ENCODE data around the gene GATB.

The GATB gene

GRCh38 chr4:151694961-151695720, 65.7 kb downstream of the GATB start:
- no peak for DNase-seq

- no peak for DNase-seq
Measured at GRCh38 chr4:151692821-151693673, 67.8 kb downstream of the GATB start.

GRCh38 chr4:151692443-151692782, 68.4 kb downstream of the GATB start:
- no peak for DNase-seq

- DNase-seq = no peak
Measured at GRCh38 chr4:151691639-151692442, 69.0 kb downstream of the GATB start.

GRCh38 chr4:151690876-151691275, 69.9 kb downstream of the GATB start:
- no peak for DNase-seq

- no peak for DNase-seq
Measured at GRCh38 chr4:151690164-151690870, 70.5 kb downstream of the GATB start.

- DNase-seq = no peak
Measured at GRCh38 chr4:151689211-151689991, 71.4 kb downstream of the GATB start.

GRCh38 chr4:151688785-151689043, 72.1 kb downstream of the GATB start:
- DNase-seq = no peak

- DNase-seq = no peak
Measured at GRCh38 chr4:151688003-151688784, 72.6 kb downstream of the GATB start.

- DNase-seq = no peak
Measured at GRCh38 chr4:151687021-151687640, 73.7 kb downstream of the GATB start.

- no peak for DNase-seq
Measured at GRCh38 chr4:151685303-151685702, 75.5 kb downstream of the GATB start.

GRCh38 chr4:151681085-151681484, 79.7 kb downstream of the GATB start:
- no peak for DNase-seq

GRCh38 chr4:151679231-151679630, 81.6 kb downstream of the GATB start:
- no peak for DNase-seq

GRCh38 chr4:151678048-151678872, 82.5 kb downstream of the GATB start:
- DNase-seq = no peak

- no peak for DNase-seq
Measured at GRCh38 chr4:151677193-151677592, 83.6 kb downstream of the GATB start.

GRCh38 chr4:151676301-151676700, 84.5 kb downstream of the GATB start:
- DNase-seq = no peak

- DNase-seq = no peak
Measured at GRCh38 chr4:151675411-151675971, 85.3 kb downstream of the GATB start.

- no peak for DNase-seq
Measured at GRCh38 chr4:151674804-151675391, 85.9 kb downstream of the GATB start.

- DNase-seq = no peak
Measured at GRCh38 chr4:151673908-151674520, 86.8 kb downstream of the GATB start.

All from NCI-H510A (cell line).